Coronary artery (tissue), 2 donors: Measurements from ENCODE around the gene SH3TC1.

Source experiments
- DNase-seq: peaks from one replicate; pipeline ENCODE4 v3.0.0-alpha.2; 2017; ENCODE audit warnings: low spot score
- H3K27ac ChIP-seq, 2 donors: fragments of 200-600 bp; sonication (generic); one replicate each; pipeline ENCODE4 v1.5.1; 2016 to 2019
- H3K4me3 ChIP-seq: fragments of 200-600 bp; sonication (generic); 2 replicates; pipeline ENCODE4 v1.5.1; 2016; ENCODE audit warnings: mild to moderate bottlenecking, moderate library complexity
- CTCF ChIP-seq: fragments of 200-600 bp; sonication (generic); IDR thresholded peaks from one replicate; pipeline ENCODE4 v1.5.1; 2019; ENCODE audit warnings: antibody characterized with exemption

Gene SH3TC1

GRCh38 chr4:8282134-8282641 is 83.1 kb downstream of the SH3TC1 start:
- TF ChIP-seq CTCF = no peak
- H3K4me3 ChIP-seq = no peak overlapping the region
- peak overlapping the region in 1 of 2 donors; percentile 45 for H3K27ac ChIP-seq
- DNase-seq = no peak

GRCh38 chr4:8282742-8283141 is 83.7 kb downstream of the SH3TC1 start:
- H3K27ac ChIP-seq = no peak overlapping the region
- no peak for DNase-seq

GRCh38 chr4:8283161-8283560 is 84.1 kb downstream of the SH3TC1 start:
- Histone ChIP-seq H3K4me3 (no peak overlapping the region), H3K27ac (no peak overlapping the region)
- TF ChIP-seq CTCF = no peak
- no peak for DNase-seq

More at GRCh38 chr4:8282742-8283141, 83.7 kb downstream of the SH3TC1 start:
- H3K4me3 ChIP-seq = no peak overlapping the region
- no peak for TF ChIP-seq CTCF

GRCh38 chr4:8283631-8284121 is 84.6 kb downstream of the SH3TC1 start:
- DNase-seq = no peak
- H3K4me3 ChIP-seq = no peak overlapping the region
- no peak for TF ChIP-seq CTCF
- H3K27ac ChIP-seq = no peak overlapping the region

GRCh38 chr4:8284391-8284790 is 85.3 kb downstream of the SH3TC1 start:
- DNase-seq = no peak

GRCh38 chr4:8285143-8285975 is 86.3 kb downstream of the SH3TC1 start:
- no peak for DNase-seq
- Histone ChIP-seq H3K27ac (no peak overlapping the region), H3K4me3 (no peak overlapping the region)
- TF ChIP-seq CTCF = no peak

More at GRCh38 chr4:8284391-8284790, 85.3 kb downstream of the SH3TC1 start:
- Histone ChIP-seq H3K27ac (no peak overlapping the region), H3K4me3 (no peak overlapping the region)
- TF ChIP-seq CTCF = no peak
